H1 (cell line): ENCODE results near the gene TMEM38A. TPM values are rescaled to one million over a fixed set of nuclear protein-coding genes. Genes with fewer than 3 reads are reported as not detected.

Experiments used
- CTCF ChIA-PET: fragments of 300-600 bp; sonication (Branson Sonifier 250); formaldehyde crosslinking; loops from one replicate; lab custom pipeline; 2021; ENCODE audit not compliant: partially characterized antibody; lab: Charles Lee
- POLR2A ChIA-PET: fragments of 300-600 bp; sonication (Branson Sonifier 250); formaldehyde crosslinking; loops from one replicate; lab custom pipeline; 2021; ENCODE audit warnings: inconsistent platforms; ENCODE audit not compliant: partially characterized antibody; lab: Charles Lee
- DNase-seq, 2 experiments: peaks; one replicate each; pipeline versions ENCODE4 v3.0.0 to v3.0.0-alpha.2; 2010 to 2022; ENCODE audit warnings: low spot score in 2 of 2, low read depth in 1 of 2, mixed read lengths in 1 of 2
- FAIRE-seq: peaks from 2 replicates; lab custom pipeline; 2011; peaks lifted over from hg19 to GRCh38; lab: Jason Lieb, UNC
- H2AFZ ChIP-seq: 2 replicates; pipeline ENCODE4 v1.8.1; 2012; ENCODE audit warnings: low read length, inconsistent platforms
- H2AK5ac ChIP-seq: 2 replicates; pipeline ENCODE4 v1.6.1; 2013; ENCODE audit warnings: low read depth, low read length
- H2BK120ac ChIP-seq: replicated peaks from 2 replicates; pipeline ENCODE3; 2013; ENCODE audit warnings: low read depth, low read length, inconsistent platforms
- H2BK12ac ChIP-seq: 2 replicates; pipeline ENCODE4 v1.6.1; 2013; ENCODE audit warnings: low read depth, low read length
- H2BK15ac ChIP-seq: 2 replicates; pipeline ENCODE4 v1.6.1; 2013; ENCODE audit warnings: low read length
- H2BK20ac ChIP-seq: 2 replicates; pipeline ENCODE4 v1.6.1; 2013; ENCODE audit warnings: low read length
- H2BK5ac ChIP-seq: 2 replicates; pipeline ENCODE4 v1.6.1; 2013; ENCODE audit warnings: low read depth, low read length
- H3K14ac ChIP-seq: 2 replicates; pipeline ENCODE4 v1.6.1; 2013; ENCODE audit warnings: inconsistent platforms; ENCODE audit not compliant: insufficient read length
- H3K18ac ChIP-seq: 2 replicates; pipeline ENCODE4 v1.6.1; 2013; ENCODE audit warnings: low read length; ENCODE audit errors: extremely low read depth
- H3K23ac ChIP-seq: 2 replicates; pipeline ENCODE4 v1.6.1; 2013; ENCODE audit warnings: inconsistent platforms; ENCODE audit not compliant: insufficient read length
- H3K23me2 ChIP-seq: 2 replicates; pipeline ENCODE4 v1.6.1; 2013; ENCODE audit warnings: low read depth, low read length
- H3K27ac ChIP-seq: 2 replicates; pipeline ENCODE4 v1.6.1; 2011; ENCODE audit warnings: low read depth, low read length, inconsistent platforms
- H3K27me3 ChIP-seq, 4 experiments: replicated peaks in 1 of 4; 1 replicate in 1 of 4; 2 replicates in 3 of 4; pipeline versions ENCODE4 v1.6.1 to v1.8.1; 2011 to 2013; ENCODE audit warnings: low read length in 3 of 4, mild to moderate bottlenecking in 3 of 4, inconsistent platforms in 2 of 4, mixed read lengths in 2 of 4, moderate library complexity in 1 of 4; ENCODE audit not compliant: control insufficient read depth in 3 of 4, insufficient read depth in 3 of 4; ENCODE audit errors: extremely low read depth in 1 of 4
- H3K36me3 ChIP-seq, 4 experiments: 2 replicates each; pipeline versions ENCODE4 v1.6.1 to v1.8.1; 2011 to 2013; ENCODE audit warnings: mild to moderate bottlenecking in 4 of 4, low read length in 3 of 4, moderate library complexity in 2 of 4, control low read depth in 1 of 4, inconsistent platforms in 1 of 4; ENCODE audit not compliant: insufficient read depth in 4 of 4, control insufficient read depth in 2 of 4
- H3K4ac ChIP-seq: replicated peaks from 2 replicates; pipeline ENCODE3; 2013; ENCODE audit warnings: low read length, low read depth, mixed read lengths, inconsistent platforms; ENCODE audit not compliant: insufficient read length
- H3K4me1 ChIP-seq, 4 experiments: replicated peaks in 1 of 4; 1 replicate in 1 of 4; 2 replicates in 3 of 4; pipeline versions ENCODE4 v1.6.1 to v1.8.1; 2011 to 2013; ENCODE audit warnings: low read length in 3 of 4, inconsistent platforms in 2 of 4, mixed read lengths in 1 of 4; ENCODE audit not compliant: insufficient read depth in 4 of 4, control insufficient read depth in 3 of 4
- H3K4me2 ChIP-seq, 2 experiments: 2 replicates each; pipeline versions ENCODE4 v1.6.1 to v1.8.1; 2011 to 2013; ENCODE audit warnings: low read depth in 2 of 2, low read length in 2 of 2, control low read depth in 1 of 2, inconsistent platforms in 1 of 2, mild to moderate bottlenecking in 1 of 2; ENCODE audit not compliant: insufficient read depth in 1 of 2
- H3K4me3 ChIP-seq, 4 experiments: fragments of 200-600, 300-600 bp in 1 of 4; sonication (generic), shearing (Covaris generic), sonication (Bioruptor Twin) in 1 of 4; 2 replicates each; pipeline versions ENCODE4 v1.5.1 to v1.8.1; 2011 to 2016; ENCODE audit warnings: low read length in 4 of 4, low read depth in 3 of 4, control low read depth in 2 of 4, inconsistent platforms in 2 of 4, mild to moderate bottlenecking in 2 of 4, mixed read lengths in 1 of 4, moderate library complexity in 1 of 4; ENCODE audit not compliant: insufficient read depth in 2 of 4; ENCODE audit errors: extremely low read depth in 1 of 4
- H3K56ac ChIP-seq: replicated peaks from 2 replicates; pipeline ENCODE3; 2013; ENCODE audit warnings: low read depth, mild to moderate bottlenecking, mixed read lengths, low read length, inconsistent platforms; ENCODE audit not compliant: insufficient read length
- H3K79me1 ChIP-seq: 2 replicates; pipeline ENCODE4 v1.6.1; 2013; ENCODE audit warnings: low read depth, low read length, control low read depth
- H3K79me2 ChIP-seq, 2 experiments: 2 replicates each; pipeline versions ENCODE4 v1.6.1 to v1.8.1; 2012 to 2013; ENCODE audit warnings: low read length in 2 of 2, mild to moderate bottlenecking in 2 of 2, inconsistent platforms in 1 of 2; ENCODE audit not compliant: insufficient read depth in 2 of 2, control insufficient read depth in 1 of 2
- H3K9ac ChIP-seq, 4 experiments: replicated peaks in 1 of 4; 1 replicate in 1 of 4; 2 replicates in 3 of 4; pipeline versions ENCODE4 v1.6.1 to v1.8.1; 2011 to 2013; ENCODE audit warnings: low read depth in 3 of 4, low read length in 3 of 4, control low read depth in 2 of 4, mild to moderate bottlenecking in 2 of 4, moderate library complexity in 2 of 4, inconsistent platforms in 1 of 4; ENCODE audit errors: extremely low read depth in 1 of 4
- H3K9me3 ChIP-seq, 2 experiments: 2 replicates each; pipeline versions ENCODE4 v1.6.1 to v1.8.1; 2012 to 2013; ENCODE audit warnings: mild to moderate bottlenecking in 2 of 2, moderate library complexity in 2 of 2, control low read depth in 1 of 2, inconsistent platforms in 1 of 2, low read depth in 1 of 2, low read length in 1 of 2, mixed read lengths in 1 of 2; ENCODE audit not compliant: insufficient read depth in 2 of 2
- H4K20me1 ChIP-seq, 2 experiments: replicated peaks in 1 of 2; 2 replicates each; pipeline versions ENCODE3 to v1.8.1; 2011 to 2013; ENCODE audit warnings: inconsistent platforms in 2 of 2, low read length in 2 of 2, mild to moderate bottlenecking in 1 of 2; ENCODE audit not compliant: insufficient read depth in 2 of 2, control insufficient read depth in 1 of 2
- H4K5ac ChIP-seq: 2 replicates; pipeline ENCODE4 v1.6.1; 2013; ENCODE audit warnings: low read length, low read depth, mixed read lengths, inconsistent platforms; ENCODE audit not compliant: insufficient read length
- H4K8ac ChIP-seq: 2 replicates; pipeline ENCODE4 v1.8.0; 2013; ENCODE audit warnings: mild to moderate bottlenecking, moderate library complexity, low read length, inconsistent platforms; ENCODE audit not compliant: insufficient read depth; ENCODE audit errors: extremely low read depth
- H4K91ac ChIP-seq: replicated peaks from 2 replicates; pipeline ENCODE3; 2013; ENCODE audit warnings: low read length, mixed read lengths, inconsistent platforms; ENCODE audit not compliant: insufficient read length
- JUND ChIP-seq: IDR thresholded peaks from 2 replicates; pipeline ENCODE4 v1.6.1; 2011; ENCODE audit warnings: mild to moderate bottlenecking, improper control_type of control experiment, low read length
- NANOG ChIP-seq: IDR thresholded peaks from 2 replicates; pipeline ENCODE4 v1.6.1; 2011; ENCODE audit warnings: low read length, low read depth, mild to moderate bottlenecking, inconsistent platforms; ENCODE audit not compliant: insufficient read depth, poor library complexity, severe bottlenecking
- PHF8 ChIP-seq: fragments of 200-600 bp; sonication (generic); conservative IDR thresholded peaks from 2 replicates; pipeline ENCODE4 v1.7.1; 2012; ENCODE audit warnings: low read depth, mild to moderate bottlenecking, inconsistent platforms, low read length, moderate library complexity
- WGBS, 2 experiments: shearing (Covaris generic) in 1 of 2; methylation state at CpG; one replicate each; pipeline versions ENCODE4 v1.1.6 to v1.1.7; 2013 to 2015; ENCODE audit warnings: low lambda C conversion rate in 2 of 2, mixed read lengths in 2 of 2, inconsistent platforms in 1 of 2, low coverage in 1 of 2, missing lambda C conversion rate in 1 of 2; ENCODE audit not compliant: insufficient replicate concordance in 2 of 2, insufficient coverage in 1 of 2, insufficient read length in 1 of 2; ENCODE audit errors: extremely low coverage in 1 of 2, missing lambda C conversion rate in 1 of 2; 5-methylcytosine and 5-hydroxymethylcytosine counted together
- polyA plus RNA-seq, 7 experiments: library from polyadenylated mRNA; depleted of rRNA in 3 of 7; stranded (reverse) in 5 of 7; unstranded in 2 of 7; fragments of >200 nt in 5 of 7; fragments of 200-250 nt in 2 of 7; gene quantifications; 1 replicate in 5 of 7; 2 replicates in 1 of 7; 4 replicates in 1 of 7; pipeline versions ENCODE4 v1.2.1 to v1.2.3, GENCODE V29; 2011 to 2013; ENCODE audit warnings: missing spikeins in 2 of 7, mixed read lengths in 2 of 7
- total RNA-seq: library from RNA; stranded (reverse); fragmentation: NEBNext Ultra II Directional; extraction: Animal tissue kit (Norgen Biotek cat#: 25700); gene quantifications from 2 replicates; pipeline ENCODE4 v1.2.1, GENCODE V29; 2021

Gene TMEM38A
- total and polyA plus RNA-seq, 2 of the 8 experiments (the other 6 are each of a cell fraction or from before 2014, with no cell fraction given) = 8.9 to 9.2 TPM

DNA sequence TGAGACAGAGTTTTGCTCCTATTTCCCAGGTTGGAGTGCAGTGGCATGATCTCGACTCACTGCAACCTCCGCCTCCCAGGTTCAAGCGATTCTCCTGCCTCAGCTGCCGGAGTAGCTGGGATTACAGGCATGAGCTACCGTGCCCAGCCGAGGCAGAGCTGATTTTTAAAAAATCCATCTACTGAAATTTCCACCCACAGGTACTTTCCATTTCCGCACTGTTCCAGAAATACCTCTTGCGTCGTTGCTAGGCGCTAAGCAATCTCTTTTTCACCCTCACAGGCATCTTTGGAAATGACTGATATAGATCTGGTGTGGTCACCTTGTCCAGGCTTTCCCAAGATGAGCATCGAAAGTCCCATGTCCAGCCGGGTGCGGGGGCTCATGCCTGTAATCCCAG is 9.4 kb downstream of the TMEM38A start:
- Histone ChIP-seq H4K8ac (no peak overlapping the region), H2AFZ (no peak overlapping the region), H3K23ac (no peak overlapping the region), H2BK120ac (no peak overlapping the region), H3K4me2 (no peak overlapping the region), H2AK5ac (no peak overlapping the region), H3K56ac (no peak overlapping the region), H3K18ac (no peak overlapping the region), H3K4me3 (no peak overlapping the region), H2BK12ac (no peak overlapping the region), H2BK15ac (no peak overlapping the region), H2BK20ac (no peak overlapping the region), H4K20me1 (no peaks in the 10 kb centered on the region), H3K9me3 (no peaks in the 10 kb centered on the region), H3K79me2 (no peaks in the 10 kb centered on the region; a peak in 1 of 4 replicates), H3K36me3 (no peaks in the 10 kb centered on the region), H2BK5ac (no peak overlapping the region), H3K4ac (no peak overlapping the region), H3K27ac (no peak overlapping the region), H3K14ac (no peak overlapping the region), H3K27me3 (no peaks in the 10 kb centered on the region; a peak in 1 of 7 replicates), H3K9ac (no peak overlapping the region), H3K79me1 (no peaks in the 10 kb centered on the region; the same call in 1 of the 2 replicates), H4K5ac (no peak overlapping the region), H4K91ac (no peak overlapping the region), H3K4me1 (no peaks in the 10 kb centered on the region), H3K23me2 (no peaks in the 10 kb centered on the region)
- ChIA-PET CTCF (no interaction called here), POLR2A (interaction anchor here (1.0 to 1.2 kb wide), 3 partner anchors 10 to 21 kb away, joined by 3 to 5 read pairs (median 4); partner anchors contain the start of gene SMIM7)
- DNase-seq (no peak), FAIRE-seq (no peak)
- WGBS, 2 experiments = 95% methylated on average over 11 of the region's 13 CpGs; no CpG with 5 or more reads in 1 of the 2 experiments
- TF ChIP-seq JUND (no peak), NANOG (no peak), PHF8 (no peak)
